Thyroid gland (tissue), 4 donors: ENCODE data around the gene CDH24. TPM values are rescaled to one million over a fixed set of nuclear protein-coding genes. Genes with fewer than 3 reads are reported as not detected.

Source experiments
- DNase-seq, 2 donors: peaks; one replicate each; pipeline ENCODE4 v3.0.0-alpha.2; 2019
- H3K27ac ChIP-seq, 3 donors: fragments of 200-600 bp; sonication (generic); 1 replicate in 2 of 3; 2 replicates in 1 of 3; pipeline ENCODE4 v1.5.1; 2016 to 2019; ENCODE audit warnings: mild to moderate bottlenecking in 1 of 3, moderate library complexity in 1 of 3
- H3K27me3 ChIP-seq: fragments of 200-600 bp; sonication (generic); one replicate; pipeline ENCODE4 v1.5.1; 2019
- H3K36me3 ChIP-seq, 2 donors: fragments of 200-600 bp; sonication (generic); one replicate each; pipeline ENCODE4 v1.5.1; 2016 to 2019
- H3K4me1 ChIP-seq, 2 donors: fragments of 200-600 bp; sonication (generic); one replicate each; pipeline ENCODE4 v1.5.1; 2017 to 2019
- H3K4me3 ChIP-seq, 3 donors: fragments of 200-600 bp; sonication (generic); replicated peaks in 1 of 3; 1 replicate in 2 of 3; 2 replicates in 1 of 3; pipeline ENCODE4 v1.5.1; 2016; ENCODE audit warnings: mild to moderate bottlenecking in 1 of 3
- H3K9me3 ChIP-seq: fragments of 200-600 bp; sonication (generic); one replicate; pipeline ENCODE4 v1.5.1; 2017
- CTCF ChIP-seq, 6 experiments: fragments of 200-600 bp in 3 of 6; fragments of 450-650 bp in 3 of 6; sonication (generic) in 3 of 6; IDR thresholded peaks; one replicate each; pipeline ENCODE4 v1.5.1; 2016 to 2019; ENCODE audit warnings: antibody characterized with exemption in 6 of 6, mild to moderate bottlenecking in 2 of 6, inconsistent platforms in 1 of 6, moderate library complexity in 1 of 6
- POLR2A ChIP-seq, 2 donors: fragments of 450-650 bp; IDR thresholded peaks; one replicate each; pipeline ENCODE4 v1.6.1; 2017; ENCODE audit warnings: antibody characterized with exemption in 2 of 2, mild to moderate bottlenecking in 2 of 2, moderate library complexity in 1 of 2
- WGBS, 2 donors: methylation state at CpG; one replicate each; pipeline ENCODE4 v1.1.5; 2017; 5-methylcytosine and 5-hydroxymethylcytosine counted together
- intact Hi-C: fragments of 100-400 bp; cut with DNase I; formaldehyde crosslinking; loops from one replicate; pipeline ENCODE4 v1.15.1; 2023
- total RNA-seq, 4 donors: library from RNA; depleted of rRNA; stranded (reverse); fragments of >200 nt; gene quantifications; one replicate each; pipeline ENCODE4 v1.2.3, GENCODE V29; 2016

CDH24 gene
- total RNA-seq, 4 donors from 2014 or later = 2.9 to 7.8 (median 5.6) TPM

DNA sequence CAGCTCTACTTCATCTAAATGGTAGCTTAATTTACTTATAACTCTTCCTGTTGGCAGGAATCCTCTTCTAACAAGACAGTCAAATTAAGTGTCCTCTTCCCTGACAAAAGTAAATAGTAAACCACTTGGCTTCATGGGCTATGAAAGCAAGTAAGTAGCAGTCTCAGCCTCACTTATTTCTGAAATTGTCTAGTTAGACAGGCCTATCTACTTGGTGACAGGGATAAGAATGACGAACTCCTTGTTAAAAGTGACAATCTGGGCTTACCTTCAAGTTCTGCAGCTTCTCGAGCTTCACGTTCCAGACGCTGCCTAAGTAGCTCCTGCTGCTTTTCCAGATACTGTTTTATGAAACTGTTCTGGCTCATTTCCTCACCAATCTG is 32.9 kb upstream of the CDH24 start:
- WGBS, 2 donors = 30 to 36% methylated on average over 4 of the region's 4 CpGs
- Histone ChIP-seq H3K27ac (peak overlapping the region; percentile 28 to 67 (median 57)), H3K36me3 (peaks cover 40 to 42% of the 10 kb centered on the region in 2 donors), H3K4me3 (no peak overlapping the region), H3K27me3 (no peaks in the 10 kb centered on the region), H3K9me3 (no peaks in the 10 kb centered on the region), H3K4me1 (peaks cover 32 to 39% of the 10 kb centered on the region in 2 donors)
- intact Hi-C loops = no loop called here
- peak in 1 of 2 donors; percentile 39 for DNase-seq
- TF ChIP-seq POLR2A (IDR thresholded peaks at IDR 0.05) = no peak
- no peak for TF ChIP-seq CTCF (IDR thresholded peaks at IDR 0.05)

DNA sequence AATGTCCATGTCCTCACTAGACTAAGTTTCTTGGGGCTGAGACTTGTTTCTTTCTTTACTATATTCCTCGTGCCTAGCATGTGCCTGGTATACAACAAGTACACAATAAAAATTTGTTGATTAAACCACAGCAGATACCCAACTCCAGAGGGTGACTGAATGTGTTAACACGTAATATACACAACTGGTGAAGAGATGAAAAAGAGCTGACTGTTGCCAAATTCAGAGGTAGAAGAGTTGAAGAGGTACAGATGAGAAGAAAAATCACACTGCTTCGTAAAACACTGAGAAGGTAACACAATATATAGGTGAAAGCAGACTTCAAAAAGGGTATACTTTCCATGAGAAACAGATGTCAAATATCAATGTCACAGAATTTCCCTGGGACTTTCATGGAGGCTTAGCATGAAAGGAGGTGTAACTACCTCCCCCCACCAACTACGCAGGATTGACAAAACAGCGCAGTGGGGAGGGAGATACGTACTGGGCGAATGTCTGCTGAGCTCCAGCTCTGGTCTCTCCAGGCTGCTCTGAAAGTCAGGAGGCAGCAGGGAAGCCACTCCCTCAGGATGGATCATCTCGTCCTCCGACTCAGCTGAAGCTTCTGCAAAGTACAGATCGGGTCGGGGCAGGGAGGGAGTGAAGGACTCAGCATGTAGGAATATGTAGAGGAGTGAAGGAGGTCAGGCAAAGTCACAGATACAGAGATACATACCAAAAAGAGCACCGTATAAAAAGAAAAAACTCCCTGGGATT is 32.4 kb upstream of the CDH24 start:
- 84 to 85% methylated on average over 12 of the region's 12 CpGs for WGBS, 2 donors

GRCh38 chr14:23086565-23086964 is 29.2 kb upstream of the CDH24 start:
- Histone ChIP-seq H3K9me3 (no peaks in the 10 kb centered on the region), H3K27me3 (no peaks in the 10 kb centered on the region), H3K4me1 (peaks cover 10 to 19% of the 10 kb centered on the region in 2 donors), H3K36me3 (peaks cover 38 to 60% of the 10 kb centered on the region in 2 donors), H3K27ac (no peak overlapping the region), H3K4me3 (no peak overlapping the region)
- intact Hi-C loops = no loop called here
- no peak for TF ChIP-seq POLR2A (IDR thresholded peaks at IDR 0.05)
- TF ChIP-seq CTCF (IDR thresholded peaks at IDR 0.05) = no peak
- DNase-seq = no peak
- WGBS, 2 donors = 85 to 100% methylated on average over 1 of the region's 1 CpG

More for the DNA sequence above, 32.4 kb upstream of the CDH24 start:
- no peak for TF ChIP-seq CTCF (IDR thresholded peaks at IDR 0.05)
- no peak for TF ChIP-seq POLR2A (IDR thresholded peaks at IDR 0.05)
- Histone ChIP-seq H3K4me3 (no peak overlapping the region), H3K27me3 (no peaks in the 10 kb centered on the region), H3K4me1 (peaks cover 32 to 39% of the 10 kb centered on the region in 2 donors), H3K27ac (peak overlapping the region; percentile 28 to 67 (median 57)), H3K9me3 (no peaks in the 10 kb centered on the region), H3K36me3 (peaks cover 46% of the 10 kb centered on the region in 2 donors)
- DNase-seq = no peak
- intact Hi-C loops = no loop called here

DNA sequence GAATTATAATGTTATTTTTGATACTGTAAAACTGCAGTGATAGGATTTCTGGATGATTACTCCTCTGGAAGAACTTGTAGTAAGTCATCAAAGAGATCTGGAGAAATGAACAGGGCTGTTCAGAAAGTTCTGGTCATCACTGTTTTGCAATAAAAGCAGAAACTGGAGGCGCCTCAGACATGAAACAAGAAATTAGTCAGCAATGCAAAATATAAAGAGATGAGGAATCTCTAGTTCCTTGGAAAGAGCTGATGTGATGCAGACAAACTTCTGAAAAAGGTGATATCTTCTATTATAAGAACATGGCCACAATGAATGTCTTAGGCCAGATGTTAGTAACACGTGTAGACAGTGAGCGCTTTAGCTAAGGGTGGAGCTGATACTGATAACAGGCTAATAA is 28.1 kb upstream of the CDH24 start:
- WGBS, 2 donors = 90 to 93% methylated on average over 3 of the region's 3 CpGs
- TF ChIP-seq POLR2A (IDR thresholded peaks at IDR 0.05) (no peak), CTCF (IDR thresholded peaks at IDR 0.05) (no peak)
- H3K9me3 ChIP-seq = no peaks in the 10 kb centered on the region
- DNase-seq = no peak
- intact Hi-C loops = no loop called here
- H3K27ac ChIP-seq = no peak overlapping the region
- no peaks in the 10 kb centered on the region for H3K27me3 ChIP-seq
- no peak overlapping the region for H3K4me3 ChIP-seq
- peaks cover 49 to 71% of the 10 kb centered on the region in 2 donors for H3K36me3 ChIP-seq
- H3K4me1 ChIP-seq = peaks cover 2 to 8% of the 10 kb centered on the region in 2 donors

DNA sequence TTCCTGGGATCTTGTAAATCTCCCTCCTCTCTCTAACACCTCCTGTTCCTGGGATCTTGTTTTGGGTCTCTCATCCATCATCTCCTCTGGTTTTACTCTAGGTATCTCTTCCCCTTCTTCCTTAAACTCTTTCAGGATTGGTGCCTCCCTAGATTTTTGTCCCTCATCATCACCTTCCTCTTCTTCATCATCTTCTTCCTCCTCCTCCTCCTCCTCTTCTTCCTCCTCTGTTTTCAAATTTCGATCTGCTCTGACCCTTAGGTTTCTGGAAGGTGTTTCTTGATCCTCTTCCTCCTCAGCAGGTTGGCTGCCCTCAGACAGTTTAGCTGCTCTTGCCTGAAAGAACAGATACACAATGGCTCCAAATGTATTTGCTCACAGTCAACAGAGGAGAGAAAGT is 23.2 kb upstream of the CDH24 start:
- Histone ChIP-seq H3K4me3 (no peak overlapping the region), H3K9me3 (no peaks in the 10 kb centered on the region), H3K36me3 (peaks cover 69 to 83% of the 10 kb centered on the region in 2 donors), H3K27ac (no peak overlapping the region), H3K4me1 (peaks cover 0 to 3% of the 10 kb centered on the region in 2 donors), H3K27me3 (no peaks in the 10 kb centered on the region)
- intact Hi-C loops = no loop called here
- WGBS, 2 donors = 75 to 80% methylated on average over 1 of the region's 1 CpG
- TF ChIP-seq CTCF (IDR thresholded peaks at IDR 0.05) (no peak), POLR2A (IDR thresholded peaks at IDR 0.05) (no peak)
- no peak for DNase-seq
